DMS53 (cell line): ENCODE data around the gene SAC3D1.
"Not testable (repeated sequence)": the region's sequence is repeated elsewhere in the genome, so short reads cannot be mapped to it uniquely, and the experiment has no call there.

ENCODE experiments used
- DNase-seq: peaks from one replicate; lab custom pipeline; 2025; lab: John Stamatoyannopoulos, UW

Gene SAC3D1

DNA sequence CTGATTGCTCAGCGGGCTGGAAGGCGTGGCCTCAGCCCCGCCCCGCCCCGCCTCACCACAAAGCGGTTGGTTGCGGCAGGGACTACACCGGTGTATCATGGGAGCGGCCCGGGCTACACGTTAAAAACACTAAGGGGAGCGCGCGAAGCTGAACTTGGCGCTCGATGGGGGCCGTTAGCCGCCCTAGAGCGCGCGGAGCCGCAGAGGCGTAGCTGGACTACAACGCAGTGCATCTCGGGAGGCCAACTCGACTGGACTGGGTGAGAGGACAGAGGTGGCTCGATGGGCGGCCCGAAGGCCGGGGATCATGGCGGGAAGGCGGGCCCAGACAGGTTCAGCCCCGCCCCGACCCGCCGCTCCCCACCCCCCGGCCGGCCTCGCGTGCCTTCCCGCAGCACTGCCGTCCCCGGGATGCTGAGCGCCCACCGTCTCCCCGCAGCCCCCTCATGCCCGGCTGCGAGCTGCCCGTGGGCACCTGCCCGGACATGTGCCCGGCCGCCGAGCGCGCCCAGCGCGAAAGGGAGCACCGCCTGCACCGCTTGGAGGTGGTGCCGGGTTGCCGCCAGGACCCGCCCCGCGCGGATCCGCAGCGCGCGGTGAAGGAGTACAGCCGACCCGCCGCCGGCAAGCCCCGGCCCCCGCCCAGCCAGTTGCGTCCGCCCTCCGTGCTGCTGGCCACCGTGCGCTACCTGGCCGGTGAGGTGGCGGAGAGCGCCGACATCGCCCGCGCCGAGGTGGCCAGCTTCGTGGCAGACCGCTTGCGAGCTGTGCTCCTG is at the start of gene SAC3D1:
Gene SAC3D1 (plus strand): TSS at position 364 of the 776 bp plus-strand sequence. CDS start 83 bp downstream, at position 447.
- DNase-seq: peak; percentile 98

DNA sequence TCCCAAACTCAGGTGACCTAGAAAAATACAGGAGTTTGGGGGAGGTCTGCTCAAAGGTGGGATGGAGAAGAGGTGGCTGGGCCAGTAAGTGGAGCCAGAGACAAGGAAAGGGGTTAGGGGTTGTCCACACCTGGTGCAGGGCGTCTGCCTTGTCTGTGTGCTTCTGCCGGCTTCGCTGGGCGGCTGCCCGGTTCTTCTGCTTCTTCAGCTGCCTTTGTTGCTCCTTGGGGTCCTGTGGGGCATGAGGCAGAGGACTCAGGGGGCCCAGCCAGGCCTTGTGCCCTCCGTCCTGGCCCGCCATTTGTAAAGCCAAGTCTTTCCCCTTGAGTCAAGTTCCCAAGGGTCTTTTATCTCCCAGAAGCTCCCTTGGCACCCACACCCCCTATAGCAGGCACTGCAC is 46.7 kb upstream of the SAC3D1 start:
- no peak for DNase-seq

DNA sequence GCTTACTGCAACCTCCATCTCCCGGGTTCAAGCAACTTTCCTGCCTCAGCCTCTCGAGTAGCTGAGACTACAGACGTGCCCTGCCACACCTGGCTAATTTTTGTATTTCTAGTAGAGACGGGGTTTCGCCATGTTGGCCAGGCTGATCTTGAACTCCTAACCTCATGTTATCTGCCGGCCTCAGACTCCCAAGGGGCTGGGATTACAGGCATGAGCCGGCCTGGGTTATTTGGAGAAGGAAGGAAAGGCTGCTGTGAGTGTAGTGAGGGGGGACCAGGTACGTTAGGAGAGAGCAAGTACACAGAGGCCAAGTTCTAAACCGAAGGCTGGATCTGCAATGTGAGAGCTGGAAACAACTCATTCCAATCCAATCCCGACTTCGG is 44.7 kb upstream of the SAC3D1 start:
- DNase-seq: no peak

DNA sequence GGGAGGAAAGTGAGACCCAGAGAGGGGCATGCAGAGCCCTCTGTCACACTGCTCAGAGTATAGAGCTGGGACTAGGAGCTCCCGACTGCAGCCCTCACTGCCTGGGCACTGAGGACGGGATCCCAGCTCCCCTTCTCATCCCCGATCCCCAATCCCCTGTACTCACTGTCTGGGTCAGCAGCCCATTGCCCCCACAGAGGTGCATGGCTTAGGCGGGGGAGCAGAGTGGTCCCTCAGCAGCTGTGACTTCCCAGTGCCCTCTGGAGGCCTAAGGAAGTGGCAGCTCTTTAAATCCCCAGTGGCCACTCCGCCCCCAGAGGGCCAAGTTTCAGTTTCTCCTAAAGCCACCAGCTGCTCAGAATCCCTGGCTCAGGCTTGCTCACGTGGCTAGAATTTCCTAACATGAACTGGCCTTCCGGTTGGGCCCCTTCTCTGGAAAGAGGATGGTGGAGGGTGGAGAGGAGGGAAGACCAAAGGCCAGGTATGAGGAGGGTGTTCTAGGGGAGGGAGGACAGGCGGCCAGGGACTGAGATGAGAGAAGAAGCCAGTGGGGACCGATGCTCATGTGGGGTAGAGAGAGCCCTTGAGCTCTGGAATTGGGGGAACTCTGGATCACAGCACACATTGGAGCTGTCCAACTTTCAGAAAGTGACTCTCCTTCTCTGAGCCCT is 44.2 kb upstream of the SAC3D1 start, which contains the start of gene BATF2:
Gene BATF2 (minus strand): TSS at position 262 of the 671 bp plus-strand sequence. CDS start 57 bp downstream, at position 205.
- peak; percentile 91 for DNase-seq

DNA sequence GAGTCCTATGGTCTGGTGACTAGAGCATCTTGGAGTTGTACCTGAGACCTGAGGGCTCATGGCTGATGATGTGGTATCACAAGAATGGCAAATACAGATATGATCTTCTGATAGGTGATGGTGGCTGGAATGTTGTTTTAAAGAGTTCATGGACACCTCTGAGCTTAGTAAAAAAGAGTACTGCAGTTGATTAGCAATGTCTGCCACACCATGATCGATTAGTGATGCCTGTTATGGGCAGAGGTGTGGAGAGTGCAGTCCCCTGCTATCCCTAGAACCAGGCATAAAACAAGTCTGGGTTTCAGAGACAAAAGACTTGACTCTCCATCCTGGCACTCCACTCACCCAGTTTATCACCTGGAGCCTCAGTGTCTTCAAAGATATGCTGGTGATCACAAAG is 42.9 kb upstream of the SAC3D1 start:
- peak; percentile 48 for DNase-seq

DNA sequence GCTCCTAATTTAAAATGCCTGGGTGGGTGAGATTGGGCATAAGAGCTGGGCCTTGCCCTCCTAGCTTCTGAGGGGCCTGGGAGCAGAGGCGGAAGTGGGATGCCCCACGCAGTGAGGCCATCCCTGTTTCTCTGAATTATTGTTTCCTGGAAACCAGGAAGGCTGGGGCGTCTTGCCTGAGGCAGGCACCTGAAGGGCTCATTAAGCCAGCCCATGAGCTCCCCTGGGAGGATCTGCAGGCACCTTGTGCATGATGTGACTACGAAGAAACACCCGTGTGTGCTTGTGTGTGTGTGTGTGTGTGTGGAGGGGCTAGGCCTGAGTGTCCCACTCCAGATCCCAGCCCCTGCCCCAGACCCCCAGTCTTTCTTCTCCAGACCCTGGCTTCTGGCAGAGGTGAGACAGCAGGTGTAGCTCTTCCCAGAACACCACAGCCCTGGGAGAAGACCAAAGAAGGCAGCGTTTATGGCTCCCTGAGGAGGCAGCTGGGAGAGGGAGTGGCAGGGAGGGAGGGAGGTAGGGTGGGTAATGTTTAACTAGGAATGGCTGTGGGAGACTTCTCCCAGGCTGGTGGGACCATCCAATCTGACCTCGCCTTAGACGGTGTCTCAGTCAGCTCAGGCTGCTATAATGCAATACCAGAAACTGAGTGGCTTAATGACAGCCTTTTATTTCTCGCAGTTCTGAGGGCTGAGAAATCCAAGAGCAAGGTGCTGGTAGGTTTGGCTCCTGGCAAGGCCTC is 42.1 kb upstream of the SAC3D1 start:
- peak; percentile 68 for DNase-seq

DNA sequence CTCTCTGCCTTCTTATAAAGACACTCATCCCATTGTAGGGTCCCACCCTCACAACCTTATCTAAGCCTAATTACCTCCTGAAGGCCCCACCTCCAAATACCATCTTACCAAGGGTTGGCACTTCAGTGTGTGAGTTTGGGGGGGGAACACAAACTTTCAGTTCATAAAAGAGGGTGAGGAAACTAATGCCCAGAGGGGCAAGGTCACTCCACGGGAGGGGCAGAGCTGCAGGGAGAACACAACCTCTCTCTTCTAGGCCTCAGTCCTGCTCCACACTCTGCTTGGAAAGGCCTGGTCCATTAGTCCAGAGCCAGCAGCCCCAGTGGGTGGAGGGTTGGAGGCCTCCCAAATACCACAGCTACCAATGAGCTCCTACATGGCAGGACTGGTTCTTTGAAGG is 41.5 kb upstream of the SAC3D1 start:
- DNase-seq: no peak

DNA sequence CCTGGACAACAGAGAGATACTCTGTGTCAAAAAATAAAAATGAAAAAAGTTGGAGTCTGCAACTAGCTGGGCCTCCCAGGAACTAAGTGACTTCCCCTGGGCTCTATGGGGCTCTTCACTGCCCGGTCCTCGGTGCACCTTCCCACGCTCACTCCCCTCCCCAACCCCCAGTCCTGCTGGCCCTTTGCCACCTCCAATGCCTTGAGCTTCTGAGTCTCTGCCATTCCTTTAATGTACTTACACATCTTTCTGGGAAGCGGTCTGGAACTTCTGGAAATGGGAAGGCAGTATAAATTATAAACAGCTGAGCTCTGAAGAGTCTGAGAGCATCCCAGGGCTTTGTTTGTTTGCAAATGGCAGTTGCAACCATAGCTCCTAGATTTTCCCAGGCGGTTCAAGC is 38.3 kb upstream of the SAC3D1 start:
- DNase-seq: no peak

DNA sequence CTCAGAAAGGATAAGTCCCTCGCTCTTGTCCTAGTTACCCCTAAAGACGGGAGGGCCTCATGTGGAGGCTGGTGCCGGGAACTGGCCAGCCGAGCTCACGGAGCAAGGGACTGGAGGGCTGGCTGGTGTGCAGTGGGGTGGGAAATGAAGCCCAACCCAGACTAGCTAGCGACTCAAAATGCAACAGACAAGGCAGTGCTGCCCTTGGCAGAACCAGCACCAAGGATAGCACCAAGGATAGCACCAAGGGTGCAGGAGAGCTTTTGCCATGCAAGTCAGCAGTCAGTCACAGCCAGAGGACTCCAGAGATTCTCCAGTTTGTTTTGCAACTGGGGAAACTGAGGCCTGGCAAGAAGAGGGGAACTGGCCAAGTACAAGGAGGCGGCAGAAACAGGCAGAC is 37.7 kb upstream of the SAC3D1 start:
- DNase-seq: no peak

DNA sequence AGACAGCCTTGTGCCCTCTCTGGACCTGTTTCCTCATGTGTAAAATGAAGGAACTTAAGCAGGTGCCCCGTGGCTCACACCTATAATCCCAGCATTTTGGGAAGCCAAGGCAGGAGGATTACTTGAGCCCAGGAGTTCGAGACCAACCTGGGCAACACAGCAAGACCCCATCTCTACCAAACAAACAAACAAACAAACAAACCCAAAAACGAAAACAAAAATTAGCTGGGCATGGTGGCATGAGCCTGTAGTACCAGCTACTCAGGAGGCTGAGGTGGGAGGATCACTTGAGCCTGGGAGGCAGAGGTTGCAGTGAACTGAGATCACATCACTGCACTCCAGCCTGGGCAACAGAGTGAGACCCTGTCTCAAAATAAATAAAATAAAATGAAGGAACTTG is 37.0 kb upstream of the SAC3D1 start:
- not testable (repeated sequence) for DNase-seq

DNA sequence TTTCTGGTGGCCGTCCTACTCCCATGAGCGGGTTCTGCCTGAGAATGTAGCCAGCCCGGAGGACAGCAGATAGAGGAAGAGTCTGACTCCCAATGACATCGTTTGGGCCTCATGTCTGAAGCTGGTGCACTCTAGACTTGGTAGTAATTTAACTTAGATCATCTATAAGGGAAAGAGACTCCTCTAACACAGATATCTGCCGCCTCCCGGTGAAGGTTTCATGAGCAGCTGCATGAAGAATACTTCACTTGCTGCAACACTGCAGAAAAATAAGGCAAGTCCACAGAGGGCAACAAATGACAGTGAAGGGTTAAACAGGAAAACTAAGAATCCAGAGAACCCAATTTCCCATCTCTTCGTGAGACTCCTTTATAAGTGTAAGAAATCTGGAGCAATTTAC is 33.0 kb upstream of the SAC3D1 start:
- DNase-seq: no peak

DNA sequence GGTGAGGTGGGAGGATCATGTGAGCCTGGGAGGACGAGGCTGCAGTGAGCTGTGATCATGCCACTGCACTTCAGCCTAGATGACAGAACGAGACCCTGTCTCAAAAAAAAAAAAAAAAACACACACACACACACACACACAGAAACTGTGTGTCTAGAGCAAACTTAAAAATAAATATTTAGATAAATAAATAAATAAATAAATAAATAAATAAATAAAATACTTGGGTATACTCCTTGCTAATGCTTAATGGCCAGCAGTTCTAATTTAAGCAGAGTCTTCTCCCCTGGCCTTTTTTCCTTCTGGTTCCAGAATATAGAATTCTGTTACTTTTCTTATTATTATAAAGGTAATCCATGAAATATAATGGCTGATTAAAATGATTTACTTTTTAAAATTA is 32.1 kb upstream of the SAC3D1 start:
- no peak for DNase-seq

DNA sequence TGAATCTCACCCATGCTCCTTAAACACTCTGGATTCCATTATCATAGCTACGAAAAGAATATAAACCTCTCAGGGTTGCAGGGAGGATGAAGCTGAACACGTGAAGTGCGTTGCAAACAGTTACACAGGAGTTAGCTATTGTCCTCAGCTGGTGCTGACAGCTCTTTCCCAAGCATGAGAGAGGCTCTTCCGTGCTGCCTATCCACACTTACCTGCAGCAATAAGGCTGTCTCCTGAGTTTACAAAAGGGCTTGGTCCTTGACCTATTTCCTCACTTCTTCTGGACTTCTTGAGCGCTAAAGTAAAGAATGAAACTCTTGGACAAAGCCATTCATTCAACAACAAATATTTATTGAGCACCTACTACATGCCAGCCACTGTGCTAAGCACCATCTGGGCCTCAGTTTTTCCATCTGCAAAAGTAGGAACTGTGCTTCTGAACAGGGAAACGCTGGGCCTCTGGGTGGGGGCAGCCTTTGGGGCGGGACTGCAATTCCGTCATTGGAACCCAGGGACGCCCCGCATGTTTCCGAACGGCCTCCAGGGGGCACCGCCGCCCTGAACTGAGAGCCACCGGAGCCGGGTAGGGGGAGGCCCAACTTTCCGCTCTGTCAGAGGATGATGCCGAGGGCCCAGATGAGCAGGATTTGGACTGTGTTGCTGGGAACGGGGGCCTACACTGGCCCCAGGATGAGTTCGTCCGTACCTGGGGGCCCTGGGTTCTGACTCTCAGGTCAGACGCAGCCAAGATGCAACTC is 27.7 kb upstream of the SAC3D1 start:
- DNase-seq: peak; percentile 94

DNA sequence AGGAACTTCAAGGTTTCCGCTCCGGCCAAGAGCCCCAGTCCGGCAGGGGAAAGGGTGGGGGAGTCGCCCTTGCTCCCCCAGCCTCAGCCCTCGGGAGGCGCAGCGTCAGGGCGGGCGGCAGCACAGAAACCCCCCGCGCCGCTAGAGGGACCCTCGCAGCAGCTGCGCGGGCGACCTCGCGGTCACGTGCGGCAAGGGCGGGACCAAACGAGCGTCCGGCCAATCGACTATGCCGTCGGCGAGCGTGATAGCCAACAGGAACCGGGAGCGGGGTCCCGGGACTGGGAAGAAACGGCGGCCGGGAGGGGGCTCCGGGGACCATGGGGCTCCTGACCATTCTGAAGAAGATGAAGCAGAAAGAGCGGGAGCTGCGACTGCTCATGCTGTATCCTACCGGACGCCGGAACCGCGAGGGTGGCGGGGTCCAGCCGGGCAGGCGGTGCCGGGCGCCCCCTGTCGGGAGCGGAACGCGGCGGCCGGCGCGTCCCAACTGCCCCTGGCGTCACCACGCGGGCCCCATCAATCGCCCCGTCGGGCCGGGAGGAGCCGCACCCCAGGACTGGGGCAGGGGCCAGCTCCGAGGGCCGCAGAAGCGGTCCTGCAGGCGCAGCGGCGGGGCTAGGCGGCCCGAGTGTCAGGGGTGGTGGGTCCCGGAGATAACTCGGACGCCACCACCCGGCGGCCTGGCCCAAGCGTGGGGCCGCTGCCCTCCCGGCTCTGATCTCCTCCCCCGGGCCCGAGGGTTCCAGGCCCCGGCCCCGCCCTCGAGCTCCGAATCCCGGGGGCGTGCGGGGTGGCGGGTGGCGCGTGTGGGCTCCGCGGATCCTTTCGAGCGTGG is 26.9 kb upstream of the SAC3D1 start, which contains the start of gene ARL2:
Gene ARL2 (plus strand): TSS at position 273 of the 838 bp plus-strand sequence. CDS start 48 bp downstream, at position 321.
- DNase-seq: peak; percentile 91

DNA sequence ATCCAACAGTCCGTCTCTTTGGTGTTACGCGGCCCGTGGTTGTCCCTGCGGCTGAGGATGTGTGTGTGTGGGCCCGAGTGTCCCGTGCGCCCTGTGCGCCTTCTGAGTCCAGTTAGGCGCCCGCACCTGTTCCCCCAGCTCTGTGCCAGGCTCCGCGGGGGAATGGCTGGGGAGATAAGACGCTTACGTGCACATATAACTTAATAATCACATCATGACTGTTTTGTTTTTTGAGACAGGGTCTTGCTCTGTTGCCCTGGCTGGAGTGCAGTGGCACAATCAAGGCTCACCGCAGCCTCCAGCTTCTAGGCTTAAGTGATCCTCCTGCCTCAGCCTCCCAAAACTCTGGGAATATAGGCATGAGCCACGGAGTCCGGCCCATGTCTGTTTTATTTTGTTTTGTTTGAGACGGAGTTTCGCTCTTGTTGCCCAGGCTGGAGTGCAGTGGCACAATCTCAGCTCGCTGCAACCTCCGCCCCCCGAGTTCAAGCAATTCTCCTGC is 26.2 kb upstream of the SAC3D1 start:
- no peak for DNase-seq

DNA sequence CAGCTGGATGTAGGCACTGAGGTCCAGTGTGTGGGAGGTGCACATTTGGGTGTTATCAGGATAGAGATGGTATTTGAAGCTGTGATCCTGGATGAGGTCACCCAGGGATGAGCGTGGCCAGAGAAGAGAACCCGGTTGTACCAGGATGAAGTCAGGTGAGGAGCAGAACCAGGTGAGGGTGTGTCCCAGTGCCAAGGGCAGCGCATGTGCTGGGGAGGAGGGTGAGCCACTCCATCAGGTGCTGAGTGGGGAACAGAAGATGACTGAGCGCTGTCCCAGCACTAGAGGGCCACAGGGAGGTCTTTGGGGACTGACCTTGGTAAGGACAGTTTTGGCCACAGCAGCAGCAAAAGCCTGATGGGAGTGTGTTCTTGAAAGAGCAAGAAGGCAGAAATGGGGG is 24.3 kb upstream of the SAC3D1 start:
- no peak for DNase-seq

DNA sequence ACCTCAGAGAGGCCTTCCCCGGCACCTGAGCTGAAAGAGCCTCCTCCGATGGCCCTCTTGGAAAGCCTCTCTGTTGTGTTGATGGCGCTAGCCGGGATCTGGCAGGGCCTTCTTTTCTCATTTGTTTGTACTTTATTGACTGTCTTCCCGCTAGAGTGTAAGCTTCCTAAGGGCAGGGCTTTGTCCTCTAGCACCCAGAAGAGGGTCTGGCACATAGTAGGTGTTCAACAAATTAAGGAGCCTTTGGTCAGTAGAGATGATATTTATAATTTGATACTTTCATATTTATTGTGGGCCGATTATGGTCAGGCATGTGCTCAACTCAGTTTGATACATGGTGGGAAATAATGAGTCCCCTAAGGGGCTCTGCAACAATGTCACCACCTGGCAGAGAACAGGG is 23.1 kb upstream of the SAC3D1 start:
- DNase-seq: no peak

DNA sequence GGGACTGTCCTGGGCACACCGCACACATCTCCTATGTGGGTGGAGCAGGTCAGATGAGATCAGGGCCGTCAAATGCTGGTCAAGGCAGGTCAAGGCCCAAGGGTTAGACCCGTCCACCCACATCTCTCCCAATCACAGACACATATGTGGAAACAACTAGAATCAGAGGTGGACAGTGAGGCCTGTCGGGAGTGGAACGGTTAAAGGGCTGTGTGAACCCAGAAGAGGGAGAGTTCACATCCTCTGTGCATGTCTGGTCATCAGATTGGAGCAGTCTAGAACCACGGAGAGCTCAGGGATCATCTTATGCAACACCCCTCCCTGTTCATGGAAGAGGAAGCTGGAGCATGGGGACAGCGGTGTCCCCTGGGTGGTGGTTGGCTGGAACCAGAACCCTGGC is 21.2 kb upstream of the SAC3D1 start:
- DNase-seq: no peak

DNA sequence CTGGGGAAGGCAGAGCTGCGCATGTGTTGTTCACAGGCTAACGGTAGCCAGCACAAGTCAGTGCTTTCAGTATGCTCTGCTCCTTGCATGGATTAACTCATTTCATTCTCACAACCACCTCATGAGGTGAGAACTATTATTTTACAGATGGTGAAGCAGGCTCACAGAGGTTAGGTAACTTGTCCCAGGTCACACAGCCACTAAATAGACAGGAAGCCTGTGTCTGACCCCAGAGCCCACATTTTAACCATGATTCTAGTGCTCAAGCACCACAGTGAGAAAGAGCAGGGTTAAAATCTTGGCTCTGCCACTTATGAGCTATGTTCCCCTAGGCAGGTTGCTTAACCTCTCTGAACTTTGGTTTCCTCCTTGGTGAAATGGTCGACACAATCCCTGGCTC is 20.0 kb upstream of the SAC3D1 start:
- DNase-seq: no peak

DNA sequence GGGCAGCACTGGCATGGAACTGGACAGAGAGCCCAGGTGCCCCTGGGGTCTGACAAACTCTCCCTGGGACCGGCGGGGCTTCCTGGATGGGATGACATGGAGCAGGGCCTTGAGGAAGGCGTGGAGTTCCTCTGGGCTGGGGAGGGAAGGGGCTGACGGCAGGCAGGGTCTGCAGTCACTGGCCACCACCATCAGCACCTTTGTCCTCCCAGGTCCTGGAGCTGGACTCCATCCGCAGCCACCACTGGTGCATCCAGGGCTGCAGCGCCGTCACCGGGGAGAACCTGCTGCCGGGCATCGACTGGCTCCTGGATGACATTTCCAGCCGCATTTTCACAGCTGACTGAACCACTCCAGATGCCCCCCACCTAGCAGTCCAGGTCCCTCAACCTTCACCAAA is 19.5 kb upstream of the SAC3D1 start:
- no peak for DNase-seq

DNA sequence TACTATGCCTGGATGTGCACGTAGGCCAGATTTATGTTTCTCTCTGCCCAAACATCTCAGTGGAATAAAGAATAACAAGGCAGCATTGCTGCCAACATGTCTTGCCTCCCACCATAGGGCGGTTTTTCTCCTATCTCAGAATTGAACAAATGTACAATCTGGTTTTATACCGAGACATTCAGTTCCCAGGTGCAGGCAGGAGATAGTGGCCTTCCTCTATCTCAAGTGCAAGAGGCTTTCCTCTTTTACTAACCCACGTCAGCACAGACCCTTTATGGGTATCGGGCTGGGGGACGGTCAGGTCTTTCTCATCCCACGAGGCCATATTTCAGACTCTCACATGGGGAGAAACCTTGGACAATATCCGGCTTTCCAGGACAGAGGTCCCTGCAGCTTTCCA is 17.5 kb upstream of the SAC3D1 start:
- DNase-seq: not testable (repeated sequence)
